Measurements from ENCODE around the gene GEN1. TPM values are rescaled to one million over a fixed set of nuclear protein-coding genes. Genes with fewer than 3 reads are reported as not detected.

Gene GEN1
- total and polyA plus RNA-seq, 8 donors: 0.58 to 65.2 (median 5.4) TPM

- Histone ChIP-seq H3K27me3 (no peaks in the 10 kb centered on the region), H3K4me3 (no peak overlapping the region), H3K36me3 (no peaks in the 10 kb centered on the region), H3K4me1 (no peaks in the 10 kb centered on the region), H3K27ac (no peak overlapping the region), H3K9me3 (no peaks in the 10 kb centered on the region)
- no peak for TF ChIP-seq POLR2A (IDR thresholded peaks at IDR 0.05)
- TF ChIP-seq EP300 (IDR thresholded peaks at IDR 0.05): no peak
- TF ChIP-seq POLR2AphosphoS5 (IDR thresholded peaks at IDR 0.05): no peak
- WGBS, 5 donors: 53 to 67% (median 59%) methylated on average over 3 of the region's 3 CpGs
- DNase-seq: no peak
- intact Hi-C loops (cut with DNase I; ENCODE audit: low total_unique reads): no loop called here
Measured at GRCh38 chr2:17804358-17804757, 50.4 kb downstream of the GEN1 start.

- TF ChIP-seq EP300 (IDR thresholded peaks at IDR 0.05) (no peak), POLR2AphosphoS5 (IDR thresholded peaks at IDR 0.05) (no peak), CTCF (IDR thresholded peaks at IDR 0.05) (no peak), POLR2A (IDR thresholded peaks at IDR 0.05) (no peak)
- H3K36me3 ChIP-seq: no peaks in the 10 kb centered on the region
- 62 to 83% (median 77%) methylated on average over 2 of the region's 2 CpGs for WGBS, 5 donors
- no peaks in the 10 kb centered on the region for H3K9me3 ChIP-seq
- H3K4me3 ChIP-seq: no peak overlapping the region
- no peaks in the 10 kb centered on the region for H3K27me3 ChIP-seq
- no peak overlapping the region for H3K27ac ChIP-seq
- DNase-seq: no peak
- no peaks in the 10 kb centered on the region for H3K4me1 ChIP-seq
- intact Hi-C loops (cut with DNase I; ENCODE audit: low total_unique reads): no loop called here
Measured at GRCh38 chr2:17805166-17805565, 51.2 kb downstream of the GEN1 start.

- no peak for TF ChIP-seq EP300 (IDR thresholded peaks at IDR 0.05)
- no peak for TF ChIP-seq POLR2AphosphoS5 (IDR thresholded peaks at IDR 0.05)
- TF ChIP-seq POLR2A (IDR thresholded peaks at IDR 0.05): no peak
- no peak for TF ChIP-seq CTCF (IDR thresholded peaks at IDR 0.05)
- no peak overlapping the region for H3K4me3 ChIP-seq
- intact Hi-C loops (cut with DNase I; ENCODE audit: low total_unique reads): no loop called here
- H3K27me3 ChIP-seq: no peaks in the 10 kb centered on the region
- no peak overlapping the region for H3K27ac ChIP-seq
- H3K9me3 ChIP-seq: no peaks in the 10 kb centered on the region
- WGBS, 5 donors: 72 to 91% (median 85%) methylated on average over 8 of the region's 8 CpGs
- DNase-seq: no peak
- H3K36me3 ChIP-seq: no peaks in the 10 kb centered on the region
- H3K4me1 ChIP-seq: no peaks in the 10 kb centered on the region
Measured at GRCh38 chr2:17805717-17806363, 51.9 kb downstream of the GEN1 start.

- no peak overlapping the region for H3K27ac ChIP-seq
- intact Hi-C loops (cut with DNase I; ENCODE audit: low total_unique reads): no loop called here
Measured at GRCh38 chr2:17813010-17813741, 59.2 kb downstream of the GEN1 start.

More at GRCh38 chr2:17813010-17813741, 59.2 kb downstream of the GEN1 start:
- no peaks in the 10 kb centered on the region for H3K4me1 ChIP-seq
- H3K9me3 ChIP-seq: no peaks in the 10 kb centered on the region
- no peak for DNase-seq
- TF ChIP-seq POLR2A (IDR thresholded peaks at IDR 0.05) (no peak), EP300 (IDR thresholded peaks at IDR 0.05) (no peak), POLR2AphosphoS5 (IDR thresholded peaks at IDR 0.05) (no peak), CTCF (IDR thresholded peaks at IDR 0.05) (no peak)
- no peaks in the 10 kb centered on the region for H3K36me3 ChIP-seq
- H3K4me3 ChIP-seq: no peak overlapping the region
- no peaks in the 10 kb centered on the region for H3K27me3 ChIP-seq
- WGBS, 5 donors: 63 to 79% (median 72%) methylated on average over 5 of the region's 5 CpGs
